ENCODE measurements around the gene CLEC4A.

- no peak for TF ChIP-seq CTCF (conservative IDR thresholded peaks at IDR 0.05)
- no peak for TF ChIP-seq EZH2 (IDR thresholded peaks at IDR 0.05; ENCODE audit: low read depth)
These were observed at the start of gene CLEC4A for GRCh38 chr12:8123124-8123912.

Measured in PC-9 (cell line).